Measurements from ENCODE around the gene NTRK2.

GRCh38 chr9:84900421-84900820, 230.9 kb downstream of the NTRK2 start:
- TF ChIP-seq CTCF (IDR thresholded peaks at IDR 0.05) (no peak), ZFX (IDR thresholded peaks at IDR 0.05; ENCODE audit: borderline replicate concordance) (no peak)

Measured in 22Rv1 (cell line).